NB4 (cell line): ENCODE data around the gene JAK1.

Source experiments
- MYC ChIP-seq: IDR thresholded peaks from 2 replicates; pipeline ENCODE4 v1.6.1; 2011; ENCODE audit warnings: low read depth, low read length
- POLR2A ChIP-seq: IDR thresholded peaks from 2 replicates; pipeline ENCODE4 v1.6.1; 2011; ENCODE audit warnings: mild to moderate bottlenecking; ENCODE audit not compliant: insufficient read length; ENCODE audit errors: extremely low read depth

GRCh38 chr1:64933296-64934070, 32.9 kb downstream of the JAK1 start:
- TF ChIP-seq MYC, result no peak
- TF ChIP-seq POLR2A, result no peak
